Trophoblast cell (in vitro differentiated cells and primary cell): ENCODE measurements around the gene IFT22.

Experiments
- DNase-seq, 2 donors: peaks; one replicate each; pipeline ENCODE4 v3.0.0-alpha.2; 2016
- H2AFZ ChIP-seq: 2 replicates; pipeline ENCODE4 v1.6.1; 2013; ENCODE audit warnings: low read length, moderate library complexity, mild to moderate bottlenecking; ENCODE audit not compliant: insufficient read depth, poor library complexity
- H2AK5ac ChIP-seq: 2 replicates; pipeline ENCODE4 v1.6.1; 2013; ENCODE audit warnings: mild to moderate bottlenecking, low read length
- H2BK120ac ChIP-seq: 2 replicates; pipeline ENCODE4 v1.6.1; 2013; ENCODE audit warnings: low read length, mild to moderate bottlenecking, moderate library complexity; ENCODE audit not compliant: insufficient read depth, poor library complexity
- H2BK12ac ChIP-seq: 2 replicates; pipeline ENCODE4 v1.6.1; 2013; ENCODE audit warnings: mild to moderate bottlenecking, low read length, moderate library complexity
- H2BK5ac ChIP-seq: 2 replicates; pipeline ENCODE4 v1.6.1; 2013; ENCODE audit warnings: low read length, low read depth, moderate library complexity, mild to moderate bottlenecking; ENCODE audit not compliant: poor library complexity
- H3K14ac ChIP-seq: 2 replicates; pipeline ENCODE4 v1.6.1; 2013; ENCODE audit warnings: mild to moderate bottlenecking, low read length
- H3K18ac ChIP-seq: 2 replicates; pipeline ENCODE4 v1.6.1; 2013; ENCODE audit warnings: mild to moderate bottlenecking, low read length
- H3K23ac ChIP-seq: 2 replicates; pipeline ENCODE4 v1.6.1; 2013; ENCODE audit warnings: low read length
- H3K27ac ChIP-seq: 2 replicates; pipeline ENCODE4 v1.5.1; 2013; ENCODE audit warnings: low read depth, mild to moderate bottlenecking, inconsistent platforms, low read length, moderate library complexity
- H3K27me3 ChIP-seq: 2 replicates; pipeline ENCODE4 v1.6.1; 2013; ENCODE audit warnings: inconsistent platforms, mild to moderate bottlenecking, low read length, moderate library complexity; ENCODE audit not compliant: insufficient read depth
- H3K36me3 ChIP-seq, 2 experiments: 1 replicate in 1 of 2; 2 replicates in 1 of 2; pipeline ENCODE4 v1.6.1; 2013; ENCODE audit warnings: low read length in 2 of 2, mild to moderate bottlenecking in 2 of 2, moderate library complexity in 1 of 2; ENCODE audit not compliant: insufficient read depth in 2 of 2, control insufficient read depth in 1 of 2
- H3K4ac ChIP-seq: 2 replicates; pipeline ENCODE4 v1.6.1; 2013; ENCODE audit warnings: low read depth, mild to moderate bottlenecking, low read length, moderate library complexity
- H3K4me1 ChIP-seq, 2 experiments: 1 replicate in 1 of 2; 2 replicates in 1 of 2; pipeline ENCODE4 v1.6.1; 2013; ENCODE audit warnings: low read length in 2 of 2, mild to moderate bottlenecking in 2 of 2, moderate library complexity in 1 of 2; ENCODE audit not compliant: insufficient read depth in 2 of 2, control insufficient read depth in 1 of 2
- H3K4me2 ChIP-seq: 2 replicates; pipeline ENCODE4 v1.6.1; 2013; ENCODE audit warnings: inconsistent platforms, mild to moderate bottlenecking, low read length, moderate library complexity
- H3K4me3 ChIP-seq: 2 replicates; pipeline ENCODE4 v1.5.1; 2013; ENCODE audit warnings: mild to moderate bottlenecking, low read depth, low read length, inconsistent platforms
- H3K79me1 ChIP-seq: one replicate; pipeline ENCODE4 v1.6.1; 2013; ENCODE audit warnings: low read length
- H3K79me2 ChIP-seq: 2 replicates; pipeline ENCODE4 v1.6.1; 2013; ENCODE audit warnings: low read length, mild to moderate bottlenecking; ENCODE audit not compliant: control insufficient read depth, insufficient read depth, poor library complexity
- H3K9ac ChIP-seq: 2 replicates; pipeline ENCODE4 v1.6.1; 2013; ENCODE audit warnings: mild to moderate bottlenecking, low read length
- H3K9me3 ChIP-seq: 2 replicates; pipeline ENCODE4 v1.6.1; 2013; ENCODE audit warnings: low read depth, mild to moderate bottlenecking, control low read depth, inconsistent platforms, low read length; ENCODE audit not compliant: insufficient read depth
- H4K12ac ChIP-seq: 2 replicates; pipeline ENCODE4 v1.6.1; 2013; ENCODE audit warnings: low read depth, mild to moderate bottlenecking, low read length, moderate library complexity
- H4K8ac ChIP-seq: 2 replicates; pipeline ENCODE4 v1.6.1; 2013; ENCODE audit warnings: low read depth, mild to moderate bottlenecking, low read length, moderate library complexity
- H4K91ac ChIP-seq: one replicate; pipeline ENCODE4 v1.6.1; 2013; ENCODE audit warnings: low read depth, mild to moderate bottlenecking, low read length, moderate library complexity
- WGBS: extraction: QIAGEN DNeasy Blood & Tissue Kit; methylation state at CpG from one replicate; pipeline ENCODE4 v1.1.7; 2013; ENCODE audit warnings: missing lambda C conversion rate; ENCODE audit not compliant: insufficient read length, insufficient coverage; ENCODE audit errors: extremely low coverage; 5-methylcytosine and 5-hydroxymethylcytosine counted together

Gene IFT22

DNA sequence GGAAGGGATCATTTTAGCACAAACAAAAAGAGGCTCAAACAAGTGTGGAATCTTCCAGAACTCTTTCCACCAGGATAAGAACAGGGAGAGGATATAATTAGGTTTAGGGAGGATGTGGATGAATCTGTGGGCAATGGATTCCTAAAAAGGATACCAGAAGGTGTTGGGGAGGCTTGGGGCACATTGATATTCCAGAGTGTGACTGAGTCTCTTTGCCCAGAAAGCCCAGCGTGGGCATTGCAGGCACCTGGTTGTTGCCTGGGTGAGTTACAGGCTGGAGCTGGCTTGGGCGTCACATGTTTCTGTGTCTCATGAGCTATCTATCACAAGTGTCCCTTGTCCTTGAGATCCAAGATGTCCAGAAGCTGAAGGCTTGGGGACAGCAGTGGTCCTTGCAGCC is 44.3 kb upstream of the IFT22 start:
- no peaks in the 10 kb centered on the region for H3K9me3 ChIP-seq
- no CpG with 5 or more reads among the region's 2 CpGs for WGBS
- H4K91ac ChIP-seq = no peak overlapping the region
- no peak overlapping the region for H2BK12ac ChIP-seq
- no peak overlapping the region for H2BK5ac ChIP-seq
- no peak overlapping the region for H4K8ac ChIP-seq
- H3K4me3 ChIP-seq = no peak overlapping the region
- peaks cover 12% of the 10 kb centered on the region for H3K79me2 ChIP-seq
- peaks cover 2 to 6% of the 10 kb centered on the region in 2 experiments for H3K36me3 ChIP-seq
- no peak overlapping the region for H3K9ac ChIP-seq
- H3K23ac ChIP-seq = no peak overlapping the region
- no peak overlapping the region for H2BK120ac ChIP-seq
- no peak overlapping the region for H2AFZ ChIP-seq
- H3K4me1 ChIP-seq = peaks cover 3 to 5% of the 10 kb centered on the region in 2 experiments
- no peak overlapping the region for H3K4me2 ChIP-seq
- H3K27me3 ChIP-seq = no peaks in the 10 kb centered on the region
- H3K27ac ChIP-seq = no peak overlapping the region
- no peak overlapping the region for H3K18ac ChIP-seq
- peaks cover 15% of the 10 kb centered on the region for H3K79me1 ChIP-seq
- no peak overlapping the region for H3K14ac ChIP-seq
- H3K4ac ChIP-seq = peak overlapping the region; percentile 77
- DNase-seq = no peak
- H2AK5ac ChIP-seq = no peak overlapping the region
- H4K12ac ChIP-seq = no peak overlapping the region

- H3K79me2 ChIP-seq = peaks cover 12% of the 10 kb centered on the region
- no peak overlapping the region for H2AK5ac ChIP-seq
- no CpG with 5 or more reads among the region's 52 CpGs for WGBS
- peak overlapping the region; percentile 62 for H3K27ac ChIP-seq
- no peak overlapping the region for H3K23ac ChIP-seq
- no peaks in the 10 kb centered on the region for H3K27me3 ChIP-seq
- peak overlapping the region; percentile 43 for H4K8ac ChIP-seq
- H3K4me2 ChIP-seq = peak overlapping the region; percentile 83
- peaks cover 15% of the 10 kb centered on the region for H3K79me1 ChIP-seq
- H2BK12ac ChIP-seq = peak overlapping the region; percentile 5
- H2AFZ ChIP-seq = peak overlapping the region; percentile 71
- peak; percentile 90 to 94 for DNase-seq
- H3K18ac ChIP-seq = peak overlapping the region; percentile 43
- peak overlapping the region; percentile 92 for H3K4me3 ChIP-seq
- H2BK120ac ChIP-seq = peak overlapping the region; percentile 73
- H2BK5ac ChIP-seq = peak overlapping the region; percentile 47
- H3K9ac ChIP-seq = peak overlapping the region; percentile 92
- H4K12ac ChIP-seq = peak overlapping the region; percentile 45
- H4K91ac ChIP-seq = peak overlapping the region; percentile 54
- H3K4ac ChIP-seq = peak overlapping the region; percentile 14
- H3K9me3 ChIP-seq = no peaks in the 10 kb centered on the region
- H3K36me3 ChIP-seq = peaks cover 0 to 2% of the 10 kb centered on the region in 2 experiments
- H3K4me1 ChIP-seq = peaks cover 3 to 5% of the 10 kb centered on the region in 2 experiments
- peak overlapping the region; percentile 52 for H3K14ac ChIP-seq
Measured at GRCh38 chr7:101363734-101364374, 42.2 kb upstream of the IFT22 start.

DNA sequence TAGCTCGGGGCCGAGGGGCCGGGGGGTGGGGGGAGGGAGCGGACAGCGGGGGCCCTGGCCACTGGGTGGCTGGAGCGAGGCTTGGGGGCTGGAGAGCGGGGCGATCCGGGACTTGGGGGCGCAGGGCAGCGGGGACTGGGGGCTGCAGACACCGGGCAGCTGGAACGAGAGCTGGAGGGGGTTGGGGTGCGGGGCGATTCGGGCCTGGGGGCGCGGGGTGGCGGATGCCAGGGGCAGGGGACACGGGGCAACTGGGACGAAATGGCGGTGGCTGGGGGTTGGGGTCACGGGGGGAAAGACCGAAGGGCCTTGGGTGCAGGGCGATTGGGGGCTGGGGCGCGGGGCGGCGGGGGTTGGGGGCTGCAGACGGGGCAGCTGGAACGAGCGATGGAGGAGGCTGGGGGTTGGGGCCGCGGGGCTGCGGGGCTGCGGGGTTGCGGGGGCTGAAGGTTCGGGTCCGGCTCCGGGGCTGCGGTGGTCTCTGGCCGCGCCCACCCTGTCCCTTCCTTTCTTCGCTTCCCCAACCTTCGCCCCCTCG is 41.7 kb upstream of the IFT22 start:
- Histone ChIP-seq H3K14ac (peak overlapping the region; percentile 52), H3K79me2 (peaks cover 12% of the 10 kb centered on the region), H3K36me3 (peaks cover 0 to 2% of the 10 kb centered on the region in 2 experiments), H3K27ac (peak overlapping the region; percentile 62), H4K91ac (peak overlapping the region; percentile 85), H2AFZ (peak overlapping the region; percentile 71), H3K9me3 (no peaks in the 10 kb centered on the region), H3K23ac (no peak overlapping the region), H2BK5ac (peak overlapping the region; percentile 47), H3K4me3 (peak overlapping the region; percentile 92), H3K4me2 (peak overlapping the region; percentile 83), H2AK5ac (no peak overlapping the region), H4K12ac (peak overlapping the region; percentile 45), H3K4ac (peak overlapping the region; percentile 54), H2BK120ac (peak overlapping the region; percentile 73), H2BK12ac (no peak overlapping the region), H3K18ac (peak overlapping the region; percentile 43), H3K9ac (peak overlapping the region; percentile 92), H3K79me1 (peaks cover 15% of the 10 kb centered on the region), H3K4me1 (peaks cover 3 to 5% of the 10 kb centered on the region in 2 experiments), H3K27me3 (no peaks in the 10 kb centered on the region), H4K8ac (peak overlapping the region; percentile 43)
- no peak for DNase-seq
- WGBS = no CpG with 5 or more reads among the region's 46 CpGs

GRCh38 chr7:101362334-101363195 is 41.0 kb upstream of the IFT22 start, which contains the start of gene COL26A1:
Gene COL26A1 (plus strand): TSS chr7:101362875. CDS start chr7:101363033, 158 bp downstream.
- Histone ChIP-seq H3K79me1 (peaks cover 15% of the 10 kb centered on the region), H4K8ac (peak within 1 kb of the TSS; percentile 73), H3K27ac (peak within 1 kb of the TSS; percentile 62), H2AK5ac (peak within 1 kb of the TSS; percentile 35), H4K91ac (peak within 1 kb of the TSS; percentile 85), H2BK12ac (peak within 1 kb of the TSS; percentile 50), H3K18ac (peak within 1 kb of the TSS; percentile 95), H3K79me2 (peaks cover 12% of the 10 kb centered on the region), H3K23ac (no peak within 1 kb of the TSS), H4K12ac (peak within 1 kb of the TSS; percentile 45), H3K27me3 (no peaks in the 10 kb centered on the region), H2BK120ac (peak within 1 kb of the TSS; percentile 75), H3K9me3 (no peaks in the 10 kb centered on the region), H2BK5ac (peak within 1 kb of the TSS; percentile 47), H3K4me3 (peak within 1 kb of the TSS; percentile 92), H2AFZ (peak within 1 kb of the TSS; percentile 71), H3K4ac (peak within 1 kb of the TSS; percentile 54), H3K9ac (peak within 1 kb of the TSS; percentile 92), H3K14ac (peak within 1 kb of the TSS; percentile 81), H3K4me2 (peak within 1 kb of the TSS; percentile 83), H3K36me3 (peaks cover 0 to 2% of the 10 kb centered on the region in 2 experiments), H3K4me1 (peaks cover 3 to 5% of the 10 kb centered on the region in 2 experiments)
- peak; percentile 63 to 70 for DNase-seq
- WGBS = no CpG with 5 or more reads among the region's 76 CpGs
